Measurements from ENCODE around the gene SLC10A2. TPM values are rescaled to one million over a fixed set of nuclear protein-coding genes. Genes with fewer than 3 reads are reported as not detected.

SLC10A2 gene
- total RNA-seq, 6 experiments from 2014 or later = not detected

DNA sequence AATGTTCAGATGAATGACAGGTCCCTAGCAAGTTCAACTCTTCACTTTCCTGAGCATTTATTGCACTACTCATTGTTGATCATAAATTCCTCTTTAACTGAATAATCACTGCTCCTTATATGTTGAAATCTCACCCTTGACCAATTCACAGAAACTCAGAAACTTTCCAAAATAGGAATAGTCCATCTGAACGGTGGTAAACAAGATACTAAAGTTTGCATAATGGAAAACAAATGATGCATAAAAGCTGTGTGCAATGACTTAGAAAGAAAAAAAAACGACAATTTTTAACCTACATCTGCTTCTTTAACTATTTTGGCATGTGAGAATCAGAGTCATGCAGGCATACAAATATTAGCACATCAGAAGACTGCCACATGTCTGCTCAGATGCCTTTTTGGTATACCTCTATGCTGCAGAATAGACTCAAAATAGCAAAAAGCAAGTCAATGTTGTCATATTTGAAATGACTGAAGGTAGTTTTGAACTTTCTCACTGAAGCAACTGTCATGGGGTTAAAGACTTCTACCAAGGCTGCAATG lies 34.8 kb downstream of the SLC10A2 start:
- TF ChIP-seq, protein P1, sequence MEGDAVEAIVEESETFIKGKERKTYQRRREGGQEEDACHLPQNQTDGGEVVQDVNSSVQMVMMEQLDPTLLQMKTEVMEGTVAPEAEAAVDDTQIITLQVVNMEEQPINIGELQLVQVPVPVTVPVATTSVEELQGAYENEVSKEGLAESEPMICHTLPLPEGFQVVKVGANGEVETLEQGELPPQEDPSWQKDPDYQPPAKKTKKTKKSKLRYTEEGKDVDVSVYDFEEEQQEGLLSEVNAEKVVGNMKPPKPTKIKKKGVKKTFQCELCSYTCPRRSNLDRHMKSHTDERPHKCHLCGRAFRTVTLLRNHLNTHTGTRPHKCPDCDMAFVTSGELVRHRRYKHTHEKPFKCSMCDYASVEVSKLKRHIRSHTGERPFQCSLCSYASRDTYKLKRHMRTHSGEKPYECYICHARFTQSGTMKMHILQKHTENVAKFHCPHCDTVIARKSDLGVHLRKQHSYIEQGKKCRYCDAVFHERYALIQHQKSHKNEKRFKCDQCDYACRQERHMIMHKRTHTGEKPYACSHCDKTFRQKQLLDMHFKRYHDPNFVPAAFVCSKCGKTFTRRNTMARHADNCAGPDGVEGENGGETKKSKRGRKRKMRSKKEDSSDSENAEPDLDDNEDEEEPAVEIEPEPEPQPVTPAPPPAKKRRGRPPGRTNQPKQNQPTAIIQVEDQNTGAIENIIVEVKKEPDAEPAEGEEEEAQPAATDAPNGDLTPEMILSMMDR (IDR thresholded peaks at IDR 0.05) = no peak
- Mint-ChIP-seq H3K4me3 (no peak overlapping the region), H3K27ac (no peak overlapping the region), H3K4me1 (ENCODE audit: low read depth) (no peaks in the 10 kb centered on the region), H3K36me3 (ENCODE audit: low read depth) (no peaks in the 10 kb centered on the region), H3K27me3 (ENCODE audit: insufficient read depth) (no peaks in the 10 kb centered on the region), H3K9me3 (peaks cover 47% of the 10 kb centered on the region)
- DNase-seq = no peak

DNA sequence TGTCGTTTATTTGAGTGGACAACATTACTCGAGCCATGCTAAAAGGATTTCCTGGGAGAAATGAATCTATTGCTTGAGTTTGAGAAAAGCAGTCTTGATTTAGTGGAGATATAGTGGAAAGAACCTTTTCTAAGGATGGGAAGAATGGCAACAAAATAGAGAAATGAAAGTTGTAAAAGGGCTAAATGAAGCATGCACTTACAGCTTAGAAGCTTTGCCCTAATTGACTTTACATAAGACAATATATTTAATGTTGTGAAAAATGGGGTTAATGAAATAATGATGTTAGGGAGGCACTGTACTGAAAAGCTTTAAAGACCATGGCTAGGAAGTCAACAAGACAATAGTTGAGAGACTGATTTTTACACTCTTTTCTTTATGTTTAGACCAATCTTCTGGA lies 35.4 kb downstream of the SLC10A2 start:
- no peaks in the 10 kb centered on the region for H3K27me3 Mint-ChIP-seq (ENCODE audit: insufficient read depth)
- H3K36me3 Mint-ChIP-seq (ENCODE audit: low read depth) = no peaks in the 10 kb centered on the region
- H3K27ac Mint-ChIP-seq = no peak overlapping the region
- H3K4me3 Mint-ChIP-seq = no peak overlapping the region
- TF ChIP-seq, protein P1 (IDR thresholded peaks at IDR 0.05) = no peak
- no peak for DNase-seq
- peaks cover 50% of the 10 kb centered on the region for H3K9me3 Mint-ChIP-seq
- no peaks in the 10 kb centered on the region for H3K4me1 Mint-ChIP-seq (ENCODE audit: low read depth)

DNA sequence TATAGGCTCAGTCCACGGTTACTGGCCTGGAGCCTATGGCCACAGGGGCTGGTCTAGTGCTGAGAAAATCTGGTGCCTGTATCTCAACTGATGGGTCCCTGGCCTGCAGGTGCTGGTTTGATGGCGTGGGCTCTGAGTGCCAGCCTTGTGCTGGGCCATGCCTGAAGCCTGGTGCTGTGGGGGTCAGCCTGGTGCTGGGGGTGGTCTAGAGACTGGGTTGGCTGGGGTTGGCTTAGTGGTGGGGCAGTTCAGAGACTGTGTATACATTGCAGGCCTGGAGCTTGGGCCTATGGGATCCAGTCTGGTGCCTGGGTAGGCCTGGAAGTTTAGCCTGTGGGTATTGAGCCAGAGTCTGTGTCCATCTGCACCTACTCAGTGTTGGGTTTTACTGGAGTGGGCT lies 36.4 kb downstream of the SLC10A2 start:
- H3K27me3 Mint-ChIP-seq (ENCODE audit: insufficient read depth) = no peaks in the 10 kb centered on the region
- no peak overlapping the region for H3K4me3 Mint-ChIP-seq
- no peak for DNase-seq
- H3K27ac Mint-ChIP-seq = no peak overlapping the region
- H3K36me3 Mint-ChIP-seq (ENCODE audit: low read depth) = no peaks in the 10 kb centered on the region
- H3K4me1 Mint-ChIP-seq (ENCODE audit: low read depth) = no peaks in the 10 kb centered on the region
- TF ChIP-seq, protein P1 (IDR thresholded peaks at IDR 0.05) = no peak
- peaks cover 56% of the 10 kb centered on the region for H3K9me3 Mint-ChIP-seq

DNA sequence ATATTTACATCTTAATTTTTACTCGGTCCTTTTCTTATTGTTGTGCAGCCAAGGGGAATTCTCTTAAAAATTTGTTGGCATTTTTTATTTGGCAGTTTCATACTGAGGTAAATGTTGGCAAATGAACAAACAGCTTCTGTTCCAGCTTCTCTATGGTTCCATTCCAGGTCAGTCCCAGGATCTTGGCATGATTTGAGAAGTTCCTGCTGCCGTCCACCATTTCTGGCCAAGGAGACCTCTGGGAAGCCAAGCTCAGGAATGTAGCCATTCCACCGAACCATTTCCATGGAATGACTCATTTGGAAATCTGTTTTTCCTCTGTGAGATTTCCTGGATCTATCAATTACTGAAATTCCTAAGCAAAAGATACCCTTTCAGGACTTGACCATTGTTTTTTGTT lies 43.9 kb downstream of the SLC10A2 start:
- no peak for DNase-seq
- TF ChIP-seq, protein P1 (IDR thresholded peaks at IDR 0.05) = no peak
- Mint-ChIP-seq H3K27ac (no peak overlapping the region), H3K4me1 (ENCODE audit: low read depth) (no peaks in the 10 kb centered on the region), H3K4me3 (no peak overlapping the region), H3K27me3 (ENCODE audit: insufficient read depth) (no peaks in the 10 kb centered on the region), H3K36me3 (ENCODE audit: low read depth) (no peaks in the 10 kb centered on the region), H3K9me3 (peaks cover 40% of the 10 kb centered on the region)

DNA sequence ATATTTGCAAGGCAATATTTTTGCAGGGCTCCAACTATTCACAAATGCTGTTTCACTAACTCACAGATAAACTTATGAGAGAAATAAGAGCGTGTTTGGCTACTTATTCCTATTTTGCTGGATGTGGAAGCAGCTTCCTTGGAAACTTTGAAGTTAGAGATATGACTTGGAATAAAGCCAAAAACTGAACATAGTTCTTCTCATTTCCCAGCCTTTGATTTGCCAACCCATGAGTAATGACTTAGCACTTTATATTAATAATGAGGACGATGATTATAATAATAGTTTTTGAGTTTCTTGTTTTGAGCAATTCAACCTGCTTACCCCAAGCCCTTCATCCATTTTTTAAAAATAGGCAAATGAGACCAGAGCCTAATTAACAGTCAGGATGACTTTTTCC lies 47.7 kb downstream of the SLC10A2 start:
- Mint-ChIP-seq H3K9me3 (peaks cover 40% of the 10 kb centered on the region), H3K4me3 (no peak overlapping the region), H3K4me1 (ENCODE audit: low read depth) (no peaks in the 10 kb centered on the region), H3K27me3 (ENCODE audit: insufficient read depth) (peaks cover 2% of the 10 kb centered on the region; the same call in 1 of the 2 replicates), H3K27ac (no peak overlapping the region), H3K36me3 (ENCODE audit: low read depth) (no peaks in the 10 kb centered on the region)
- TF ChIP-seq, protein P1 (IDR thresholded peaks at IDR 0.05) = no peak
- DNase-seq = no peak

DNA sequence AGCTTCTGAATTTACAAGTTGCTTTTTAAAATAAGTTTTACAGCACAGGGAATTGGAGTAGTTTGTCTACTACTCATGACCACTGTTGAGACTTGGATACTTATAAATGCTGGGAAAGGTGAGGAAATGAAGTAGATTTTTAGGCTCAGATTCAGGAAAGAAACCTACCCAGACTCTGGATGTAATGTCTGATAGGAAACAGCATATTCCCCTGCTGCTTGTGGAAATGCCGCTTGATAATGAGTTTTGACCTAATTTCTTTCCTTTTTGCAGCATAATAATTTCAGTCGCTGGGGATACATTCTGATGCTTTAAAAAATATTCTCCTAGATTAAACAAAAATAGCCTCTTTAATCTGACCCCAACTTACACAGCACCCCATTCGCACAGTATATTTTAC lies 53.6 kb downstream of the SLC10A2 start:
- H3K27ac Mint-ChIP-seq = no peak overlapping the region

More for the DNA sequence above, 53.6 kb downstream of the SLC10A2 start:
- Mint-ChIP-seq H3K36me3 (ENCODE audit: low read depth) (no peaks in the 10 kb centered on the region), H3K4me1 (ENCODE audit: low read depth) (no peaks in the 10 kb centered on the region), H3K4me3 (no peak overlapping the region), H3K27me3 (ENCODE audit: insufficient read depth) (peaks cover 2% of the 10 kb centered on the region; the same call in 1 of the 2 replicates), H3K9me3 (peaks cover 32% of the 10 kb centered on the region)
- no peak for DNase-seq
- TF ChIP-seq, protein P1 (IDR thresholded peaks at IDR 0.05) = no peak

Measured in HFFc6 (cell line).